SU-DHL-6 (cell line): Measurements from ENCODE around the gene AMELY.

ENCODE experiments used
- EZH2phosphoT487 ChIP-seq: fragments of 200-600 bp; sonication (generic), shearing (Covaris generic); conservative IDR thresholded peaks from 2 replicates; pipeline ENCODE4 v1.6.1; 2018; ENCODE audit warnings: mild to moderate bottlenecking, antibody characterized with exemption, low read length, moderate library complexity, mixed read lengths
- TF ChIP-seq, protein P1 (sequence below): fragments of 200-600 bp; sonication (generic); IDR thresholded peaks from one replicate; pipeline ENCODE4 v1.5.1; 2017; ENCODE audit warnings: antibody characterized with exemption, mild to moderate bottlenecking, low read length, moderate library complexity; ENCODE audit not compliant: insufficient read depth, poor library complexity, severe bottlenecking

- TF ChIP-seq, protein P1, sequence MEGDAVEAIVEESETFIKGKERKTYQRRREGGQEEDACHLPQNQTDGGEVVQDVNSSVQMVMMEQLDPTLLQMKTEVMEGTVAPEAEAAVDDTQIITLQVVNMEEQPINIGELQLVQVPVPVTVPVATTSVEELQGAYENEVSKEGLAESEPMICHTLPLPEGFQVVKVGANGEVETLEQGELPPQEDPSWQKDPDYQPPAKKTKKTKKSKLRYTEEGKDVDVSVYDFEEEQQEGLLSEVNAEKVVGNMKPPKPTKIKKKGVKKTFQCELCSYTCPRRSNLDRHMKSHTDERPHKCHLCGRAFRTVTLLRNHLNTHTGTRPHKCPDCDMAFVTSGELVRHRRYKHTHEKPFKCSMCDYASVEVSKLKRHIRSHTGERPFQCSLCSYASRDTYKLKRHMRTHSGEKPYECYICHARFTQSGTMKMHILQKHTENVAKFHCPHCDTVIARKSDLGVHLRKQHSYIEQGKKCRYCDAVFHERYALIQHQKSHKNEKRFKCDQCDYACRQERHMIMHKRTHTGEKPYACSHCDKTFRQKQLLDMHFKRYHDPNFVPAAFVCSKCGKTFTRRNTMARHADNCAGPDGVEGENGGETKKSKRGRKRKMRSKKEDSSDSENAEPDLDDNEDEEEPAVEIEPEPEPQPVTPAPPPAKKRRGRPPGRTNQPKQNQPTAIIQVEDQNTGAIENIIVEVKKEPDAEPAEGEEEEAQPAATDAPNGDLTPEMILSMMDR: no peak
- no peak for TF ChIP-seq EZH2phosphoT487
Measured at GRCh38 chrY:6931779-6932396, 20.3 kb upstream of the AMELY start.
